ENCODE results near the gene ATP2B2. TPM values are rescaled to one million over a fixed set of nuclear protein-coding genes. Genes with fewer than 3 reads are reported as not detected.

Gene ATP2B2
- total and polyA plus RNA-seq, 9 of the 15 experiments (the other 6 are each of a cell fraction or from before 2014, with no cell fraction given), result 0.06 TPM; not detected in 8

DNA sequence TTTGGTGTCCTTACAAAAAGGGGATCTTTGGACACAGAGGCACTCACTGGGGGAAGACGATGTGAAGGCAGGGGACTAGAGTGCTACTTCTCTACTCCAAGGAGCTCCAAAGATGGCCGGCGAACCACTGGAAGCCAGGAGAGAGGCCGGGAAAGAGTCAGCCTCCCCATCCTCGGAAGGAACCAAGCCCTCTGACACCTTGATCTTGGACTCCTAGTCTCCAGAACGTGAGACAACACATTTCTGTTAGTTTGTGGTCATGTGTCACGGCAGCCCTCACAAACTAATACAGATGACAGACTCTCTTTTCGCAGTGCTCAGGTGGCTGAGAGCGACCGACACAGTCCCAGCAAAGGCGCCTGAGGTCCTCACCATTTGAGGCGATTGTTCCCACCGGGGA is 24.4 kb upstream of the ATP2B2 start (continued):
- TF ChIP-seq ZNF12 (CRISPR knock-in tag; IDR thresholded peaks at IDR 0.05), result no peak
- TF ChIP-seq, protein P1, sequence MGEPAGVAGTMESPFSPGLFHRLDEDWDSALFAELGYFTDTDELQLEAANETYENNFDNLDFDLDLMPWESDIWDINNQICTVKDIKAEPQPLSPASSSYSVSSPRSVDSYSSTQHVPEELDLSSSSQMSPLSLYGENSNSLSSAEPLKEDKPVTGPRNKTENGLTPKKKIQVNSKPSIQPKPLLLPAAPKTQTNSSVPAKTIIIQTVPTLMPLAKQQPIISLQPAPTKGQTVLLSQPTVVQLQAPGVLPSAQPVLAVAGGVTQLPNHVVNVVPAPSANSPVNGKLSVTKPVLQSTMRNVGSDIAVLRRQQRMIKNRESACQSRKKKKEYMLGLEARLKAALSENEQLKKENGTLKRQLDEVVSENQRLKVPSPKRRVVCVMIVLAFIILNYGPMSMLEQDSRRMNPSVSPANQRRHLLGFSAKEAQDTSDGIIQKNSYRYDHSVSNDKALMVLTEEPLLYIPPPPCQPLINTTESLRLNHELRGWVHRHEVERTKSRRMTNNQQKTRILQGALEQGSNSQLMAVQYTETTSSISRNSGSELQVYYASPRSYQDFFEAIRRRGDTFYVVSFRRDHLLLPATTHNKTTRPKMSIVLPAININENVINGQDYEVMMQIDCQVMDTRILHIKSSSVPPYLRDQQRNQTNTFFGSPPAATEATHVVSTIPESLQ (CRISPR knock-in tag; IDR thresholded peaks at IDR 0.05), result no peak

- in situ Hi-C loops (cut with MboI), result no loop called here
- H2AFZ ChIP-seq (ENCODE audit: low read depth, low read length), result no peak overlapping the region
- no peaks in the 10 kb centered on the region for H3K9me1 ChIP-seq (ENCODE audit: control insufficient read depth, insufficient read depth, low read length)
- intact Hi-C loops (cut with micrococcal nuclease), result no loop called here
- no peaks in the 10 kb centered on the region for H3K79me2 ChIP-seq (ENCODE audit: control insufficient read depth, insufficient read depth, low read length)
- no peaks in the 10 kb centered on the region for H3K9me3 ChIP-seq (replicated peaks; ENCODE audit: control insufficient read depth, insufficient read depth, low read depth, low read length)
- no peaks in the 10 kb centered on the region for H3K36me3 ChIP-seq (ENCODE audit: control insufficient read depth, insufficient read depth, low read length)
- peaks cover 12% of the 10 kb centered on the region for H4K20me1 ChIP-seq (replicated peaks; ENCODE audit: control insufficient read depth, insufficient read depth, low read length)
- WGBS (ENCODE audit: insufficient coverage, low coverage, missing lambda C conversion rate), result 5% methylated on average over 7 of the region's 7 CpGs
- TF ChIP-seq E2F3 (CRISPR knock-in tag; IDR thresholded peaks at IDR 0.05), result no peak
- TF ChIP-seq ZZZ3 (IDR thresholded peaks at IDR 0.05), result no peak
- TF ChIP-seq ZFP36 (IDR thresholded peaks at IDR 0.05; ENCODE audit: low read depth, low read length, partially characterized antibody), result peak; percentile 37
- TF ChIP-seq, protein P2, sequence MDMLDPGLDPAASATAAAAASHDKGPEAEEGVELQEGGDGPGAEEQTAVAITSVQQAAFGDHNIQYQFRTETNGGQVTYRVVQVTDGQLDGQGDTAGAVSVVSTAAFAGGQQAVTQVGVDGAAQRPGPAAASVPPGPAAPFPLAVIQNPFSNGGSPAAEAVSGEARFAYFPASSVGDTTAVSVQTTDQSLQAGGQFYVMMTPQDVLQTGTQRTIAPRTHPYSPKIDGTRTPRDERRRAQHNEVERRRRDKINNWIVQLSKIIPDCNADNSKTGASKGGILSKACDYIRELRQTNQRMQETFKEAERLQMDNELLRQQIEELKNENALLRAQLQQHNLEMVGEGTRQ (CRISPR knock-in tag; IDR thresholded peaks at IDR 0.05), result peak; percentile 47
- TF ChIP-seq SREBF2 (CRISPR knock-in tag; IDR thresholded peaks at IDR 0.05), result no peak
- TF ChIP-seq, protein P3, sequence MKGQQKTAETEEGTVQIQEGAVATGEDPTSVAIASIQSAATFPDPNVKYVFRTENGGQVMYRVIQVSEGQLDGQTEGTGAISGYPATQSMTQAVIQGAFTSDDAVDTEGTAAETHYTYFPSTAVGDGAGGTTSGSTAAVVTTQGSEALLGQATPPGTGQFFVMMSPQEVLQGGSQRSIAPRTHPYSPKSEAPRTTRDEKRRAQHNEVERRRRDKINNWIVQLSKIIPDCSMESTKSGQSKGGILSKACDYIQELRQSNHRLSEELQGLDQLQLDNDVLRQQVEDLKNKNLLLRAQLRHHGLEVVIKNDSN (CRISPR knock-in tag; IDR thresholded peaks at IDR 0.05), result peak; percentile 43; the same call in 1 of the 2 replicates
- H3K4me1 ChIP-seq (replicated peaks in 1 of 2; ENCODE audit: control insufficient read depth in 2 of 2, insufficient read depth in 2 of 2, low read length in 2 of 2), result 0 out of 5 replicates have a peak, but pooled peaks cover 0 to 4% of the 10 kb centered on the region in 2 experiments
- H3K27me3 ChIP-seq (ENCODE audit: control insufficient read depth in 2 of 2, insufficient read depth in 2 of 2, low read length in 2 of 2), result peaks cover 17 to 60% of the 10 kb centered on the region in 2 experiments
- H3K27ac ChIP-seq (ENCODE audit: extremely low read depth, low read depth, low read length), result no peak overlapping the region
- no peak overlapping the region for H3K9ac ChIP-seq (ENCODE audit: insufficient read depth in 1 of 2, low read depth in 2 of 2, low read length in 2 of 2)
- ATAC-seq (no peak), DNase-seq (ENCODE audit: extremely low read depth in 1 of 4, low spot score in 3 of 4) (no peak), FAIRE-seq (no peak)
- no peak overlapping the region for H3K4me3 ChIP-seq
- H3K4me2 ChIP-seq (ENCODE audit: insufficient read depth, low read length), result no peak overlapping the region
- ChIA-PET POLR2A (interaction anchor here (0.6 kb wide), 1 partner anchor 25 kb away, joined by 3 read pairs; no protein-coding TSS in a partner anchor), CTCF (ENCODE audit: low intra/inter-chr PET ratio) (no interaction called here)
- BruUV-seq (replicated peaks), result no TSS peak
These were observed 22.7 kb upstream of the ATP2B2 start for GRCh38 chr3:10528046-10528445.
